Fibroblast of pulmonary artery (primary cell): ENCODE measurements around the gene GRIP2.

Experiments
- DNase-seq: peaks from one replicate; pipeline ENCODE4 v3.0.0-alpha.2; 2010; ENCODE audit warnings: low read depth
- H3K4me3 ChIP-seq: replicated peaks from 2 replicates; pipeline ENCODE4 v1.5.1; 2011; ENCODE audit warnings: low read depth, mild to moderate bottlenecking, control low read depth, low read length, moderate library complexity
- CTCF ChIP-seq: IDR thresholded peaks from 2 replicates; pipeline ENCODE4 v1.5.1; 2011; ENCODE audit warnings: mild to moderate bottlenecking, control low read depth, low read length, inconsistent platforms; ENCODE audit errors: missing control alignments

GRIP2 gene

GRCh38 chr3:14487821-14488220, 52.3 kb downstream of the GRIP2 start:
- DNase-seq, result no peak
- no peak for TF ChIP-seq CTCF
- H3K4me3 ChIP-seq, result no peak overlapping the region

DNA sequence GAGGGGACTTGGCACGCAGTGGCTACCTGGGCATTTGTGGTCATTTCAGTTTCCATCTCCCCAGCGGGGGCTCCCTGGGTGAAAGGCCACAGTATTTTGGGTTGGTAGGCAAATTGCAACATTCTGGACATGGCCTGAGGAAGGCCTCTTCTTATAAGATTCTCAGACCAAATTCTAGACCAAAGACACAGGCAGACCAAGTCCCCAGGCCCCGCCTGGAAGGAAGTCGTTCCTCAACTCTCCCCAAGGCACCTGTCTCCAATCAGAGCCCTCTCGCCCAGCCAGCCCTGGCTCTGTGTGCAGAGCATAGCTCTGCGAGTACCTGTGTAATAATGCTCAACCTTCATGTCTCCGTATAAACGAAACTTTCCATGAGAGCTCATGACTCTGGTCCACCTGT, 53.1 kb downstream of the GRIP2 start:
- H3K4me3 ChIP-seq, result no peak overlapping the region
- no peak for DNase-seq
- TF ChIP-seq CTCF, result no peak

- TF ChIP-seq CTCF, result no peak
- no peak overlapping the region for H3K4me3 ChIP-seq
- DNase-seq, result no peak
These were observed 53.7 kb downstream of the GRIP2 start for GRCh38 chr3:14486460-14486859.

DNA sequence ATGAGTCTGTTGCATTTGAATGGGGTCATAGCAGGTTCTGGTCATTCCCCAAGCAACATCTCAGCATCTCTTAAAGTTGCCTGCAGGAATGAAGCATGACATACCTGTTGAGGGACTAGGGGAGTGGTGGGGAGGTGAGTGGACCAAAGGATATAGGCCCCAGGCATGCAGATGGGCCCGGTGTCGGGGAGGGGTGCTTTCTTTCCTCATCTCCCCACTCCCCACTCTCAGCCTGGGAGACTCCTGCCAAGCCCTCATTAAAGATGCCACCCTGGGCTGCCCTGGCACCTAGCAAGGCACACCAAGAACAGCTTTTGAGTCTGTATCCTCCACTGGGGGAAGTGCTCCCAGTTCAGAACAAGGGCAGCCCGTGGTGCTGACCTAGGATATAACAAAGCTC, 54.2 kb downstream of the GRIP2 start:
- TF ChIP-seq CTCF, result no peak
- no peak for DNase-seq
- H3K4me3 ChIP-seq, result no peak overlapping the region

DNA sequence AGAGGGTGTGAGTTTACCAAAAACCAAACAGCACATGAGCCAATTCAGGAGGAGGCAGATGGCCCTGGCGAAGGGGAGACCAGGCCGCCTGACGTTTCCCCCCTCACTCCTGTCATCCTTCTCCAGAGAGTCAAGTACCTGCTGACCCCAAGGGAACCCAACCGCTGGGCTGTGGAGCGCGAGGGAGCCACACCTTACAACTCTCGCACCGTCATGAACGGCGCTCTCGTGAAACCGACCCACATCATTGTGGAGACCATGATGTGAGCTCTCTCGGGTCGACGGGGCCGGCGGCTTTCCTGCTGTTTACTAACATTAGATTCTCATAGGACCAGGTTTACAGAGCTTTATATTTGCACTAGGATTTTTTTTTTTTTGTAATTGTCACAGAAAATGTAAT, 55.4 kb downstream of the GRIP2 start:
- no peak for TF ChIP-seq CTCF
- DNase-seq, result no peak
- H3K4me3 ChIP-seq, result no peak overlapping the region

DNA sequence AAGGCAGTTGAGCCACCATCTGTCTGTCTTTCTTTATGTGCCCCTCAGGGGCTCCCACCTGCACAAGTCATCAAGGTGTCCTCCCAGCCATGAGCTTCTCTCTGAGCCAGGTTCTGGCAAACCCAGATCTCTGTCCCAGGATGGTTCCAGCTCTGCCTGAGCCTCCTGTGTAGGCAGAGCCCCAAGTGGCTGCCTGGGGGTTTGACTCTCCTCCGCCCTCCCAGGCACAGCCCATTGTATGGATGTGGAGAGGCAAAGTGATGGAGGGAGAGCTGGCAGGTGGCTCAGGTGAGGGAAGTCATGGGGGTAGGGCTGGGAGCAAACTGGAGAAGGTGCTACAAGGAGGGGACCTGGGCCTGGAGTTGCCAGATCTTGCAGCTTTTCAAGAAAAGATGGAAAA, 56.9 kb downstream of the GRIP2 start:
- no peak for DNase-seq

More for the DNA sequence above, 56.9 kb downstream of the GRIP2 start:
- H3K4me3 ChIP-seq, result no peak overlapping the region
- no peak for TF ChIP-seq CTCF
